A673 (cell line): ENCODE measurements around the gene CHAF1A.

ENCODE experiments used
- CTCF ChIP-seq: fragments of 300-800, 200-600 bp; sonication (generic); conservative IDR thresholded peaks from 2 replicates; pipeline ENCODE4 v1.5.1; 2017; ENCODE audit warnings: low read depth, mild to moderate bottlenecking, antibody characterized with exemption, low read length, moderate library complexity, mixed read lengths
- EZH2 ChIP-seq: fragments of 200-600 bp; sonication (generic); IDR thresholded peaks from 2 replicates; pipeline ENCODE4 v1.6.1; 2017; ENCODE audit warnings: borderline replicate concordance, low read depth, mild to moderate bottlenecking, mixed read lengths, antibody characterized with exemption, low read length; ENCODE audit not compliant: poor library complexity, severe bottlenecking

GRCh38 chr19:4371247-4372164, 30.9 kb upstream of the CHAF1A start:
- TF ChIP-seq EZH2 (no peak), CTCF (no peak)
